SHP77 treated with DMSO at 0.1 percent for 48 hours (cell line): Measurements from ENCODE around the gene SMIM32.
A peak's percentile ranks its signal among the peaks of the same experiment; 100 is the strongest.

Experiments used
- DNase-seq: peaks from one replicate; lab custom pipeline; 2025; lab: John Stamatoyannopoulos, UW

Gene SMIM32

GRCh38 chr5:136192526-136193321, at the start of gene SMIM32:
SMIM32 (minus strand) TSS chr5:136193162; CDS start chr5:136192524, 638 bp downstream.
- no peak for DNase-seq

DNA sequence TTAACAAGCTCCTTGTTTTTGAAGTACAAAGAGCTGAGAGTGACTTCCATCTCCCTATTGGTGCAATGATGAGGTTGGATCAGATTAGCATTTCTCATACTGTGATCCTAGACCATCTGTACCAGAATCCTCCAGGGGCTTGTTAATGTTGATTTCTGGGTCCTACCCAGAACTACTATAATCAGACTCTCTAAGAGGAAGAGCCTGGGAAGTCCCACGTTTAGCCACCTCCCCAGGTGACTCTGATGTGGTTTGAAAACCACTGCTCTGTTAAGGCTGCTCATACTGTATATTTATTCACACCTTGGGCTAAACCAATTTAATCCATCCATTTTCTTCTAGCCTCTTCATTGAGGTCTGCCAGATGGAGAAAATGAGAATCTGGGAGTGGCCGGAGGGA, 49.6 kb upstream of the SMIM32 start:
- DNase-seq, result no peak

- DNase-seq, result no peak
Observed at GRCh38 chr5:136242136-136242535, 49.2 kb upstream of the SMIM32 start.

DNA sequence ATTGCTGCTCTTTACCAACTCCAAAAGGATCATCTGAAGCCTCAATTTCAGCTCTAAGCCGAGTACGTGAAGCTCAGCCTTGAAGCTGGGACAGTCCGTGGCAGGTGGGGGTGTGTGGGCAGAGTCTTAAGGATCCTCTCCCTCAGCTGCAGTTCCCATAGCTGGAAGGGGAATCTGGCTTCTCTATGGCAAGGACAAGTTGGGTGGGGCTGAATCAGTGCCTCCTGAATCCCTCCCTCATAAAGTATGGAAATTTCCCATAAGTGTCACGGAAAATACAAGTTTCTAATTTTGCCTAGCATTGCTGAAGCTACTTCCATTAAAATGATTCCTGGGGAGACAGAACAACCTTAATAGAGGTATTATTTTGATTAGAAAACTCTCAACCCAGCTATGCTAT, 47.9 kb upstream of the SMIM32 start:
- no peak for DNase-seq

DNA sequence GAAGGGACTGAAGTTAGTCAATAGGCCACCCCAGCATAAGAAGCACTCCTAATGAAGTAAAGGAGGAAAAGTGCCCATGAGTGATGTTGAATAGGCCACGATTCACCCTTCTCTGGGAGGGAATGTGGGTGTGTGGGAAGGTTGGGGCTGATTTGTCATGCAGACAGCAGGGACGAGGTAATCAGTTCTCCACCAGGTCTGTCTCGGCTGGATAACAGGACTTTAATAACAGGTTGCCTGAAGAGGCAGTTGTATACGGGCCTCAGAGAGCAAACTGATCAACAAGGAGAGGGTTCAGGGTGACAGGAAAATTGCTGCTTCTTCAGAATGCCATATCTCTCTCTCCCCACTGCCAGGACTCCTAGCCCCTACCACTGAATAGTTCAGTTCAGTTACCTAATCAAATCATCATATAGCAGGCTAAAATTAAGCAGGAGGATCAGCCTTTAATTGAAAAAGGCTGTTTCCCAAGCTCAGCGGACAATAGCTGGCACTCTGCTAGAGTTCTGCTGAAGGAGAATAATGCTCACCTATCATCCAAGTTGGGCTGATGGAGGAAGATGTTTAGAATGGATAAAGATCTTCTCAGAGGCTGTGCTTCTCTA, 43.6 kb upstream of the SMIM32 start:
- DNase-seq, result no peak

GRCh38 chr5:136235321-136235720, 42.4 kb upstream of the SMIM32 start:
- no peak for DNase-seq

DNA sequence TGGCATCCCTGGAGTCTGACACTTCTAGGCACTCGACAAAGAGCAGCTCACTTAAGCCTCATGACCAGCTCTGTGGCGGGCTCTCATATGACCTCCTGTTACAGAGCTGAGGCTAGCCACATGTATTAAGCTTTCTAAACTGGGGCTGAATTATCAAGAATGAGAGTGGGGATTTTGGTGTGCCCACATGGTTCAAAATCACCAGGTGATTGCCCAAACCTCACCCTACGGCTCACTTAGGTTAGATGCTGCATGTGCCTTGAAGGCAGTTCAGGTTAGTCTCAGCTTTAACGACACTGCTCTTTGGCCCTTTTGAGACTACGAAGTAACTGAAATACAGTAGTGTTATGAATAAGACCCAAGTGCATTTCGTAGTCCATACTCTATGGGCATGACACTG, 39.4 kb upstream of the SMIM32 start:
- no peak for DNase-seq

GRCh38 chr5:136230176-136230575, 37.2 kb upstream of the SMIM32 start:
- DNase-seq, result no peak

GRCh38 chr5:136228136-136228757, 35.3 kb upstream of the SMIM32 start:
- DNase-seq, result no peak

DNA sequence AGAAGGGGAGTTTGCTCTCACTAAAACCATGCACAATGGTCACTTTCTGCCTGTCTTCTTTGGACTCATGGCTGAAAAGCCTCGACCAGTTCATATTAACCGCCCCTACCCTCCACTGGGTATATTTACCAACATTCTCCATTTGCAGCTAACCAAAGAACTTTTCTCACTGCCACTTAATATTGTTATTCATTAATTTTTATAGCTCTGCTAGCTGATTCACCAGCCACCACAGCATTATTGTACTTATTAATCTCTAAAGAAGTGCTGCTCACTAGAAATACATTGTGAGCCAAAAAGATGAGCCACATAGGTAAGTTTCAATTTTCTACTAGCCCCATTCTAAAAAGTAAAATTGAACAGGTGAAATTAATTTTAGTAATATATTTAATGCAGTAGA, 33.4 kb upstream of the SMIM32 start:
- no peak for DNase-seq

DNA sequence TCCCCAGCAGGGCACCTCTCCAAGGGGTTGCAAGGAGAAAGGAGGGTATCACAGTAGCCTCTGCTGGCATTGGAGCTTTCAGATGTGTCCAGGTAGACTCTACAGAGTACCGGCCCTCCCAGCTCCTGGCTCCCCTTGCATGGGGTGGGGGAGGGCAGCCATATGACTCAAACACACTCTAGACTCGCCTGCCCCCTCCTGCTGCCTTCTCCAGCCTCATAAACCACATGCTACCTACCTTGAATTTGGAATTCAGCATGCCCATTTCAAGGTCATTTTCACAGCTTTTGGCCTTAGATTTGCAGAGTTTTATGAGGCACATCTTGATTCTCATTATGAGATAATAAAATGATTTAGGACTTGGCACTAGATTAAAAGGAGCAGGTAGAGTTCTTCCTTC, 32.8 kb upstream of the SMIM32 start:
- no peak for DNase-seq

- DNase-seq, result no peak
Observed at GRCh38 chr5:136222580-136223235, 29.7 kb upstream of the SMIM32 start.

DNA sequence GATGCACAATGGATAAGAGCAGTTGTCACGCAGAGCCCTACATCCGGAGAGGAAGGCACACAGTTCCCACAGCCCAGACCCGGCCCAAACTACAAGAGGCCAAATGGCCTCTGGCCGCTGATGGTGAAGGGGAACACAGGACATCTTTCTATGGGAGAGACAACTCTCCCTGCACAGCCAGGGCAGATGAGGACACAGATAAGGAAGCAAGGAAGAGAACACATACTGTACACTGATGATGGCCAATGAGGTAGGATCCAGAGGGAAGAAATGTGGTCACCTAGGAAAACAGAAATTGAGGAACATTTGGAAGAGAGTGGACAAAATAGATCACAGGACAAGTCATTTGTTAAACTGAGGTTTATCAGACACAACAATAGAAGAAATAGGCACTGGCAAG, 28.4 kb upstream of the SMIM32 start:
- no peak for DNase-seq

GRCh38 chr5:136216230-136216629, 23.3 kb upstream of the SMIM32 start:
- no peak for DNase-seq

- no peak for DNase-seq
Observed at GRCh38 chr5:136215812-136216211, 22.9 kb upstream of the SMIM32 start.

- DNase-seq, result no peak
Observed at GRCh38 chr5:136213919-136214493, 21.0 kb upstream of the SMIM32 start.

DNA sequence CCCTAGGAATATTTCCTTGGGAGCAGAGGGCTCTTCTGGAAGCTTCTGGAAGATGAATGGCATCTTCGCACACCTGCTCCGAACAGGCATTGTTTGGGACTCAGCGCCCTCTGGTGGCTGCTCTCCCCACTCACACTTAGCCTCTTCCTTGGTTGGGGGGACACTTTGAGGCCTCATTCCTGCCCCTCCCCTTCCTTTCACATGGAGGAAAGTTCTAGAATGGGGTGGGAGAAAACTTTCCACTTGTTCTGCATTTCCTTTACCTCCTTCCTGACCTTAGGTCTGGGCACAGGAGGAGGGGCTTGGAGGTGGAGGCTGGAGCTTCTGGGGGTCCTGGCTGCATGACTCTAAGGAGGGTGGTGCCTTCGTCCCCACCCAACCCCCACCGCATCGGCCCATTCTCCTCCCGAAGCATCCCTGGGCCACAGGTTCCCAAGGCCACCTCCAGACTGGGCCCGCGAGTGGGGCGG, 19.3 kb upstream of the SMIM32 start:
- peak; percentile 14 for DNase-seq

DNA sequence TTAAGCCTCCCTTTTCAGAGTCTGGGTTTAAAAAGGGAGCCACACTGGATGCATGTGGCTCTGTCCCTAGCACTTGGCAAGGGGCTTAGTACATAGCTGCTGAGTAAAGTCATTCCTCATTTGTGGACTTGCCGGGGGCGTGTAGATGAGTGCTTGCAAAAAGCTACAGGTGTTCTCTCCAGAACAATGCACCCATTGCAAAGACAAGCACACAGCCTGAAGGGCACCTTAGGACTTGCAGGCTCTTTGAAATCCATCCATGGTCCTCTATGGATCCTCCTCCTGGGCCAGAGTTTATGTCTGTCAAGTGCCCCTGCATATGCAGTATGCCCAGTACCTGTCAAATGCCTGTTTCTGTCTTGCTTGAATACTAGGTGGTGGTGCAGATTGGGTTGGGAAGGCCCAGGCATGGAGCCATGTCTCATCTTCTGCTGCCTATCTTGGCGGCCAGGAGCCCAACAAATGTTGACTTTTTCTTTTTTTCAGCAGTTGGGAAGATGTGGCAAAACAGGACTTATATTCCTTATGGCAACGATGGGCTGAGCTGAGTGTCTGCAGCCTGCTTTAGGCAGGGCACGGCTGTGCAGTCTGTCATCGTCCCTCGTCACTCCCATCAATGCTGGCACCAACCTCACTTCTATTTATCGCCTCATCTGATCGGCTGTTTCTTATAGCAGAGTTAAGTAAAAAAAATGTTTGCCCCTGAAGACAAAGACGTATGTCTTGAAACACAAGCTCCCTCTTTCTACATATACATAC, 18.5 kb upstream of the SMIM32 start:
- no peak for DNase-seq

- no peak for DNase-seq
Observed at GRCh38 chr5:136210259-136210658, 17.3 kb upstream of the SMIM32 start.

DNA sequence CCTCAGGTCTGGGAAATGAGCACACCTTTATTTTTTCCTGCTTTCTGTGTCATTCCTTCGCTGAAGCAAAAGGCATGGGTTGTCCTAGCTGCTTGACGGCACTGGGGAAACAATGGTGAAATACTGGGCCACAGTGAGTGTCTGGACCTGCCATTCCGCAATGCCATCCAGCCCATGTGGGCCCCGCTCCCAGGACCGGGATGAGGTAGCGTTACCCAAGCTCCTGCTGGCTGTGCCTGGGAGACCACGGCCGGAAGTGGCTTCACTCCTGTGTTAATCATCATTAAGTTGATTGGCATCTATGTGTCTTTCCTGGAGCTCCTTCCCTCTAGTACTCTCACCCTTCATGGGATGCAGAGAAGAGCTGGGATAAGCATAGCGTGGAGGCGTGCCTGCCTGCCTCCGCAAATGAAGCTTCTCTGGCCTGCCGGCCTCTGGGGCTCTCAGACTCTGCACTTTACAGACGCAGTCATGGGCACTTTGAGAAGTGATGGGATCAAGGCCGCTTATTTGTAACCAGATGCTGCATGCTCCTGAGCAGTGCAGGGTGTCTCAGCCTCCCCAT, 16.5 kb upstream of the SMIM32 start:
- DNase-seq, result no peak

DNA sequence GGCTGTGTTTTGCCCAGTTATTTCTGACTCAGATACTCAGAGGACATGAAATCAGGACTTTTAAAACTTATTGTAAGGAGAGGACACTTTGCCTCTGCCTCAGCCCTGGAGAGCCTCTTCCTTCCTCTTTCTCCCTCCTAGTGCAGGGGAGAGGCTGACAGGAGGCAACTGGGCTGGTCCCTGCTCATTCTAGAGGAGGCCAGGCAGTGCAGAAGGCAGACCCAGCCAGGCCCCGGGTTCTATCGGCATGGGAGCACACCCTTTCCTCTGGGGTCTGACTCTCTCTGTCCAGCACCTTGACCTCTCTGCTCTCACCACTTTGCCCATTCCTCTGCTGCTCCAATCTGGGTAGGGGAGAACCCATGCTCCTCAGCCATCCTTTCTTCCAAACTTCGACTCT, 16.0 kb upstream of the SMIM32 start:
- no peak for DNase-seq
